ENCODE results near the gene ATP6V1C2.
"Not testable (repeated sequence)": the region's sequence is repeated elsewhere in the genome, so short reads cannot be mapped to it uniquely, and the experiment has no call there.

ATP6V1C2 gene

GRCh38 chr2:10777842-10778723 is 56.7 kb downstream of the ATP6V1C2 start:
- Histone ChIP-seq H3K36me3 (replicated peaks) (peaks cover 39% of the 10 kb centered on the region), H3K27ac (no peak overlapping the region), H3K27me3 (replicated peaks) (no peaks in the 10 kb centered on the region), H3K4me3 (ENCODE audit: low read depth, low read length) (no peak overlapping the region)
- DNase-seq: no peak
- in situ Hi-C loops (cut with HindIII; ENCODE audit: low pct_ligation_motif_present, low sequenced_read_pairs): no loop called here
- TF ChIP-seq CTCF (IDR thresholded peaks at IDR 0.05; ENCODE audit: low read depth, low read length, missing control alignments): no peak

- Histone ChIP-seq H3K4me3 (ENCODE audit: low read depth, low read length) (no peak overlapping the region), H3K36me3 (replicated peaks) (peaks cover 44% of the 10 kb centered on the region), H3K27me3 (replicated peaks) (no peaks in the 10 kb centered on the region), H3K27ac (no peak overlapping the region)
- in situ Hi-C loops (cut with HindIII; ENCODE audit: low pct_ligation_motif_present, low sequenced_read_pairs): no loop called here
- DNase-seq: no peak
- TF ChIP-seq CTCF (IDR thresholded peaks at IDR 0.05; ENCODE audit: low read depth, low read length, missing control alignments): no peak
Measured at GRCh38 chr2:10778724-10779115, 57.3 kb downstream of the ATP6V1C2 start.

- Histone ChIP-seq H3K27ac (no peak overlapping the region), H3K36me3 (replicated peaks) (peaks cover 55% of the 10 kb centered on the region), H3K27me3 (replicated peaks) (no peaks in the 10 kb centered on the region), H3K4me3 (ENCODE audit: low read depth, low read length) (no peak overlapping the region)
- no peak for DNase-seq
- no peak for TF ChIP-seq CTCF (IDR thresholded peaks at IDR 0.05; ENCODE audit: low read depth, low read length, missing control alignments)
- in situ Hi-C loops (cut with HindIII; ENCODE audit: low pct_ligation_motif_present, low sequenced_read_pairs): no loop called here
Measured at GRCh38 chr2:10779776-10780490, 58.5 kb downstream of the ATP6V1C2 start.

- Histone ChIP-seq H3K27ac (no peak overlapping the region), H3K36me3 (replicated peaks) (peaks cover 60% of the 10 kb centered on the region), H3K27me3 (replicated peaks) (no peaks in the 10 kb centered on the region), H3K4me3 (ENCODE audit: low read depth, low read length) (no peak overlapping the region)
- TF ChIP-seq CTCF (IDR thresholded peaks at IDR 0.05; ENCODE audit: low read depth, low read length, missing control alignments): no peak
- in situ Hi-C loops (cut with HindIII; ENCODE audit: low pct_ligation_motif_present, low sequenced_read_pairs): no loop called here
- DNase-seq: no peak
Measured at GRCh38 chr2:10780491-10780820, 59.0 kb downstream of the ATP6V1C2 start.

GRCh38 chr2:10780821-10781220 is 59.4 kb downstream of the ATP6V1C2 start:
- H3K4me3 ChIP-seq (ENCODE audit: low read depth, low read length); in situ Hi-C loops (cut with HindIII; ENCODE audit: low pct_ligation_motif_present, low sequenced_read_pairs); H3K27me3 ChIP-seq (replicated peaks); DNase-seq; H3K27ac ChIP-seq: not testable (repeated sequence)
- peaks cover 64% of the 10 kb centered on the region for H3K36me3 ChIP-seq (replicated peaks)

- TF ChIP-seq CTCF (IDR thresholded peaks at IDR 0.05; ENCODE audit: low read depth, low read length, missing control alignments): no peak
- in situ Hi-C loops (cut with HindIII; ENCODE audit: low pct_ligation_motif_present, low sequenced_read_pairs): no loop called here
- Histone ChIP-seq H3K4me3 (ENCODE audit: low read depth, low read length) (no peak overlapping the region), H3K27ac (no peak overlapping the region), H3K27me3 (replicated peaks) (no peaks in the 10 kb centered on the region), H3K36me3 (replicated peaks) (peaks cover 73% of the 10 kb centered on the region)
- no peak for DNase-seq
Measured at GRCh38 chr2:10781746-10782145, 60.3 kb downstream of the ATP6V1C2 start.
